ENCODE measurements around the gene SGIP1. TPM values are rescaled to one million over a fixed set of nuclear protein-coding genes. Genes with fewer than 3 reads are reported as not detected.

Gene SGIP1
- total RNA-seq, 6 experiments from 2014 or later, result 0.09 to 1.3 (median 1.1) TPM; not detected in 1

DNA sequence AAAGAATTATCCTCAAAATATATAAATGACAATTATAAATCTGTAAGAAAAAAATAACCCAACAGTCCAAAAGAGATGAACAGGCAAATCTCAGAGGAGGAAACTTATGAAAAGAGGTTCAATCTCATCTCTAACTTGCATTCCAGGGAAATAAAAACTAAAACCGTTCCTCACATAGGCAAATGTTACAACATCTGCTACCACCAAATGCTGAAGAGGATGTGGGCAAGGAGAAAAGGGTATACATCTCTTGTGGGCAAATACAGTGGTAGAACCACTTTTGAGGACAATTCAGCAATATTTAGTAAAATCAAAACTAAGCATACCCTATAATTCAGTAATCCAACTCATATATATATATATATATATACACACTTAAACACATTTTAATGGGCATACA lies 33.7 kb upstream of the SGIP1 start:
- no peak for ATAC-seq
- H3K36me3 ChIP-seq, result no peaks in the 10 kb centered on the region

DNA sequence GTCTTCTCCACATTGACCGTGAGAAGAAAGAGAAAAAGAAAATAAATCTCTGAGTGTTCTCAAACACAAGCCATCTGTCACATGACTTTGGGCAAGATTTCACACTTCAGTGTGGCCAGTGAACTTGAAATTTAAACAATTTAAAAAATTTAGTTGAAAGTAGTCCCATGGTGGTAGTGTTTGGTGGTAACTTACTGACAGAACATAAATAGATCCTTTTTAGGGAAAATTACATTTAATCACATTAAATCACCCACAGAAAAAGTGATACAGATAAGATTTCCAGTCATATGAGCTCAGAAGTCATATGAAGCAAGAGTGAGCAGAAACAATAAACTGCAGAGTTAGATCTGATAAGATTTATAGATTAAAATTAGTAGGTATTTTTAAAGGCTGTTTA lies 31.9 kb upstream of the SGIP1 start:
- Histone ChIP-seq H3K4me3 (no peak overlapping the region), H3K27ac (no peak overlapping the region), H3K27me3 (no peaks in the 10 kb centered on the region), H3K36me3 (no peaks in the 10 kb centered on the region), H3K9me3 (no peaks in the 10 kb centered on the region), H3K4me1 (no peaks in the 10 kb centered on the region)
- no peak for TF ChIP-seq POLR2A (IDR thresholded peaks at IDR 0.05)
- TF ChIP-seq, protein P1, sequence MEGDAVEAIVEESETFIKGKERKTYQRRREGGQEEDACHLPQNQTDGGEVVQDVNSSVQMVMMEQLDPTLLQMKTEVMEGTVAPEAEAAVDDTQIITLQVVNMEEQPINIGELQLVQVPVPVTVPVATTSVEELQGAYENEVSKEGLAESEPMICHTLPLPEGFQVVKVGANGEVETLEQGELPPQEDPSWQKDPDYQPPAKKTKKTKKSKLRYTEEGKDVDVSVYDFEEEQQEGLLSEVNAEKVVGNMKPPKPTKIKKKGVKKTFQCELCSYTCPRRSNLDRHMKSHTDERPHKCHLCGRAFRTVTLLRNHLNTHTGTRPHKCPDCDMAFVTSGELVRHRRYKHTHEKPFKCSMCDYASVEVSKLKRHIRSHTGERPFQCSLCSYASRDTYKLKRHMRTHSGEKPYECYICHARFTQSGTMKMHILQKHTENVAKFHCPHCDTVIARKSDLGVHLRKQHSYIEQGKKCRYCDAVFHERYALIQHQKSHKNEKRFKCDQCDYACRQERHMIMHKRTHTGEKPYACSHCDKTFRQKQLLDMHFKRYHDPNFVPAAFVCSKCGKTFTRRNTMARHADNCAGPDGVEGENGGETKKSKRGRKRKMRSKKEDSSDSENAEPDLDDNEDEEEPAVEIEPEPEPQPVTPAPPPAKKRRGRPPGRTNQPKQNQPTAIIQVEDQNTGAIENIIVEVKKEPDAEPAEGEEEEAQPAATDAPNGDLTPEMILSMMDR (IDR thresholded peaks at IDR 0.05), result no peak
- DNase-seq, result no peak
- 56% methylated on average over 1 of the region's 1 CpG for WGBS (ENCODE audit: insufficient coverage, low coverage, low lambda C conversion rate, missing lambda C conversion rate)
- intact Hi-C loops (cut with DNase I), result no loop called here
- ATAC-seq, result no peak

More for the DNA sequence above, 33.7 kb upstream of the SGIP1 start:
- H3K27ac ChIP-seq, result no peak overlapping the region
- H3K27me3 ChIP-seq, result no peaks in the 10 kb centered on the region
- H3K4me3 ChIP-seq, result no peak overlapping the region
- H3K9me3 ChIP-seq, result no peaks in the 10 kb centered on the region
- no peak for DNase-seq
- intact Hi-C loops (cut with DNase I), result no loop called here
- no peak for TF ChIP-seq POLR2A (IDR thresholded peaks at IDR 0.05)
- TF ChIP-seq, protein P1 (IDR thresholded peaks at IDR 0.05), result no peak
- H3K4me1 ChIP-seq, result no peaks in the 10 kb centered on the region
- WGBS (ENCODE audit: insufficient coverage, low coverage, low lambda C conversion rate, missing lambda C conversion rate), result 55% methylated on average over 1 of the region's 1 CpG

DNA sequence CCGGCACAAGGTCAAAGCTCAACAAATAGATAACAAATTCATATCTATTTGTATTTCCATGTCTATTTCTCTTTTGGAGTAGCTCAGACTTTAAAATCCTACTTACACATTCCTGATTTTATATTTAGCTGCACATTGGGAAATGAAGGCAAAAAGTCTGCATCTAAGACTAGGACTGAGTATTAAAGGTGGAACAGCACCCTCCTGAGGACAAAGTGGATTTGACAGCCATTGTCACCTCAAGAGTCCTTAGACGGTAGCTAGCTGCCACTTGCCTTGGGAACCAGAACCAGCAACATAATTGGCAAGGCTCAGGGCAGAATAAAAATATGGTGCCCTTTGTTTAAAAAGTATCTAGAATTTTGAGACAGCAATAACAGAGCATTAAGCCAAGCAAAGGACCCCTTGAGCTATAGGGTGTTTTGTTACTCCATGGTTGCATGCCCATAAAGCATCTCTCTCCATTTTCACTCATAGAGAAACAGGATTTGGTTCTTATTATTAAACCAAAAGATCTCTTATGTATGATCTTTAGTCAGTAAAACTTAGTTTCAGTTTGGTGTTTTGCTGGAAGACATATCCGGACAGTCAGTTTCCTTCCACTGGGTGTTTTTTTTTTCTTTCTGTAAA lies 30.0 kb upstream of the SGIP1 start:
- intact Hi-C loops (cut with DNase I), result no loop called here

DNA sequence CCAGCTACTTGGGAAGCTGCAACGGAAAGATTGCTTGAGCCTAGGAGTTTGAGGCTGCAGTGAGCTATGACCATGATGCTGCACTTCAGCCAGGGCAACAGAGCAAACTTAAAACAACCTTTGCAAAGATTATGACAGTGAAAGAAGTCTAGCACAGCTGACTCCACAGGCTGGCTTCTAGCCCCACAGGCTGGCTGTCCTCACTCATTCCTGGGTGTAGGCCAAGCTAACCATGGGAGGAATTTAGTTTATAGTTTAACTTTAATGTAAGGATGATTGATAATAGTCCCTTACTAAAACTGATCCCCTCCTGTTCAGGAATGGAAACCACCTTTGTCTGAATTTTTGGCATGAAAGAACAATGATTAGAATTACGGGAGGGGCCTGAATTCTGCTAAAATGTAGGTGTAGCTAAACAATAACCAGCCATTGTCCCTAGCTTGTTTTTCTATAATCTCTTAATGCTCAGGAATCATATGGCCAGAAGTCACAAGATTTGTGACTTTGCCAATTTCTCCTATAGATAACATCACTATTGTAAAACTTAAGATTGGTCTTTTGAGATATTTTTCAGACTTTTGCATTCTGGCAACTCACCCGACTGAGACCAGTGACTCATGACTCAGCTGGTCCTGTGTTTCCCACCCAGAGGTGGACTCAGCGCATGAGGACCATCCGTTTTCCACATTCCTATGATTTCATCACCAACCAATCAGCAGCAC lies 28.1 kb upstream of the SGIP1 start:
- TF ChIP-seq POLR2A (IDR thresholded peaks at IDR 0.05), result no peak
- TF ChIP-seq, protein P1 (IDR thresholded peaks at IDR 0.05), result no peak
- intact Hi-C loops (cut with DNase I), result no loop called here
- DNase-seq (no peak), ATAC-seq (no peak)
- WGBS (ENCODE audit: insufficient coverage, low coverage, low lambda C conversion rate, missing lambda C conversion rate), result 60% methylated on average over 5 of the region's 5 CpGs
- no peaks in the 10 kb centered on the region for H3K36me3 ChIP-seq
- H3K27me3 ChIP-seq, result no peaks in the 10 kb centered on the region
- H3K27ac ChIP-seq, result no peak overlapping the region
- no peaks in the 10 kb centered on the region for H3K9me3 ChIP-seq
- no peak overlapping the region for H3K4me3 ChIP-seq
- H3K4me1 ChIP-seq, result no peaks in the 10 kb centered on the region

More for the DNA sequence above, 30.0 kb upstream of the SGIP1 start:
- Histone ChIP-seq H3K36me3 (no peaks in the 10 kb centered on the region), H3K4me1 (no peaks in the 10 kb centered on the region), H3K9me3 (no peaks in the 10 kb centered on the region), H3K27ac (no peak overlapping the region), H3K27me3 (no peaks in the 10 kb centered on the region), H3K4me3 (no peak overlapping the region)
- DNase-seq (no peak), ATAC-seq (peak; percentile 36 to 77 (median 52))
- WGBS (ENCODE audit: insufficient coverage, low coverage, low lambda C conversion rate, missing lambda C conversion rate), result 25% methylated on average over 3 of the region's 3 CpGs
- TF ChIP-seq POLR2A (IDR thresholded peaks at IDR 0.05), result no peak
- TF ChIP-seq, protein P1 (IDR thresholded peaks at IDR 0.05), result peak; percentile 32 to 53 (median 42)
